Endodermal cell (in vitro differentiated cells): ENCODE measurements around the gene KIDINS220. TPM values are rescaled to one million over a fixed set of nuclear protein-coding genes. Genes with fewer than 3 reads are reported as not detected.

Experiments used
- DNase-seq: peaks from one replicate; pipeline ENCODE4 v3.0.0-alpha.2; 2017
- H3K27ac ChIP-seq: 2 replicates; pipeline ENCODE4 v1.5.1; 2013; ENCODE audit warnings: mild to moderate bottlenecking, low read depth, low read length, moderate library complexity
- H3K27me3 ChIP-seq: 2 replicates; pipeline ENCODE4 v1.6.1; 2013; ENCODE audit warnings: mild to moderate bottlenecking, low read length, moderate library complexity; ENCODE audit not compliant: insufficient read depth, control insufficient read depth, poor library complexity, severe bottlenecking
- H3K36me3 ChIP-seq: 2 replicates; pipeline ENCODE4 v1.7.0; 2013; ENCODE audit warnings: mild to moderate bottlenecking, low read length, moderate library complexity; ENCODE audit not compliant: control insufficient read depth, insufficient read depth
- H3K4me1 ChIP-seq: one replicate; pipeline ENCODE4 v1.7.0; 2013; ENCODE audit warnings: low read length; ENCODE audit not compliant: control insufficient read depth, insufficient read depth
- H3K4me3 ChIP-seq: 2 replicates; pipeline ENCODE4 v1.5.1; 2013; ENCODE audit warnings: mild to moderate bottlenecking, low read length, moderate library complexity
- H3K9ac ChIP-seq: 2 replicates; pipeline ENCODE4 v1.6.1; 2013; ENCODE audit warnings: mild to moderate bottlenecking, low read length, moderate library complexity; ENCODE audit not compliant: poor library complexity, severe bottlenecking; ENCODE audit errors: extremely low read depth
- H3K9me3 ChIP-seq: 2 replicates; pipeline ENCODE4 v1.6.1; 2013; ENCODE audit warnings: mild to moderate bottlenecking, low read length, moderate library complexity; ENCODE audit not compliant: control insufficient read depth
- H3K27ac Mint-ChIP-seq: 2 replicates; pipeline ENCODE4 v1.8.0; 2020; ENCODE audit warnings: mixed read lengths
- H3K27me3 Mint-ChIP-seq: 2 replicates; pipeline ENCODE4 v1.8.0; 2021; ENCODE audit warnings: mild to moderate bottlenecking, mixed read lengths; ENCODE audit not compliant: insufficient read depth
- H3K36me3 Mint-ChIP-seq: 2 replicates; pipeline ENCODE4 v1.8.0; 2020; ENCODE audit warnings: low read depth, mixed read lengths
- H3K4me1 Mint-ChIP-seq: 2 replicates; pipeline ENCODE4 v1.8.0; 2020; ENCODE audit warnings: mixed read lengths
- H3K4me3 Mint-ChIP-seq: 2 replicates; pipeline ENCODE4 v1.8.0; 2020; ENCODE audit warnings: mild to moderate bottlenecking, moderate library complexity, mixed read lengths
- H3K9me3 Mint-ChIP-seq: 2 replicates; pipeline ENCODE4 v1.8.0; 2020; ENCODE audit warnings: mild to moderate bottlenecking, mixed read lengths
- CTCF ChIP-seq: fragments of 200-600 bp; sonication (generic); conservative IDR thresholded peaks from 2 replicates; pipeline ENCODE4 v1.5.0; 2021; ENCODE audit warnings: antibody characterized with exemption, mild to moderate bottlenecking
- WGBS, 2 experiments: methylation state at CpG; one replicate each; pipeline versions ENCODE4 v1.1.5 to v1.1.7; 2013; ENCODE audit warnings: missing lambda C conversion rate in 2 of 2, mixed read lengths in 1 of 2; ENCODE audit not compliant: insufficient coverage in 1 of 2, insufficient read length in 1 of 2; 5-methylcytosine and 5-hydroxymethylcytosine counted together
- total RNA-seq, 2 donors: library from RNA; stranded (reverse); fragmentation: NEBNext Ultra II Directional in 1 of 2; extraction: Animal tissue kit (Norgen Biotek cat#: 25700) in 1 of 2; gene quantifications; 2 replicates in 1 of 2; 3 replicates in 1 of 2; pipeline ENCODE4 v1.2.1, GENCODE V29; 2021

The KIDINS220 gene
- total RNA-seq, 2 donors from 2014 or later, result 33.8 to 35.2 TPM

GRCh38 chr2:8767324-8767723 is 70.1 kb downstream of the KIDINS220 start:
- no peaks in the 10 kb centered on the region for H3K27me3 ChIP-seq
- no peaks in the 10 kb centered on the region for H3K27me3 Mint-ChIP-seq
- no peak overlapping the region for H3K9ac ChIP-seq
- no peaks in the 10 kb centered on the region for H3K9me3 ChIP-seq
- no peak for DNase-seq
- no peak overlapping the region for H3K4me3 ChIP-seq
- no peaks in the 10 kb centered on the region for H3K4me1 Mint-ChIP-seq
- H3K9me3 Mint-ChIP-seq, result no peaks in the 10 kb centered on the region
- H3K27ac Mint-ChIP-seq, result no peak overlapping the region
- WGBS, 2 experiments, result 90 to 98% methylated on average over 1 of the region's 1 CpG
- TF ChIP-seq CTCF, result no peak
- H3K36me3 Mint-ChIP-seq, result peaks cover 21% of the 10 kb centered on the region
- H3K36me3 ChIP-seq, result peaks cover 20% of the 10 kb centered on the region
- no peaks in the 10 kb centered on the region for H3K4me1 ChIP-seq
- no peak overlapping the region for H3K4me3 Mint-ChIP-seq
- no peak overlapping the region for H3K27ac ChIP-seq

- H3K27me3 ChIP-seq, result no peaks in the 10 kb centered on the region
- peaks cover 19% of the 10 kb centered on the region for H3K36me3 ChIP-seq
- H3K9me3 ChIP-seq, result peaks cover 3% of the 10 kb centered on the region
- no peak overlapping the region for H3K27ac ChIP-seq
- no peak overlapping the region for H3K4me3 Mint-ChIP-seq
- no peaks in the 10 kb centered on the region for H3K4me1 ChIP-seq
- DNase-seq, result no peak
- 82% methylated on average over 1 of the region's 1 CpG; no CpG with 5 or more reads in 1 of the 2 experiments for WGBS, 2 experiments
- no peak overlapping the region for H3K4me3 ChIP-seq
- H3K36me3 Mint-ChIP-seq, result peaks cover 29% of the 10 kb centered on the region
- no peaks in the 10 kb centered on the region for H3K27me3 Mint-ChIP-seq
- no peak overlapping the region for H3K9ac ChIP-seq
- peak; percentile 75 for TF ChIP-seq CTCF
- no peaks in the 10 kb centered on the region for H3K4me1 Mint-ChIP-seq
- no peak overlapping the region for H3K27ac Mint-ChIP-seq
- H3K9me3 Mint-ChIP-seq, result peaks cover 1% of the 10 kb centered on the region
Measured at GRCh38 chr2:8761529-8762164, 75.8 kb downstream of the KIDINS220 start.

- Histone ChIP-seq H3K9me3 (peaks cover 14% of the 10 kb centered on the region), H3K27ac (no peak overlapping the region), H3K4me1 (no peaks in the 10 kb centered on the region), H3K27me3 (no peaks in the 10 kb centered on the region), H3K9ac (no peak overlapping the region), H3K4me3 (no peak overlapping the region), H3K36me3 (peaks cover 34% of the 10 kb centered on the region)
- no peak for TF ChIP-seq CTCF
- H3K27me3 Mint-ChIP-seq, result no peaks in the 10 kb centered on the region
- H3K36me3 Mint-ChIP-seq, result peaks cover 33% of the 10 kb centered on the region
- no peaks in the 10 kb centered on the region for H3K4me1 Mint-ChIP-seq
- no peak overlapping the region for H3K27ac Mint-ChIP-seq
- no peak overlapping the region for H3K4me3 Mint-ChIP-seq
- 83 to 93% methylated on average over 2 to 5 of the region's 5 CpGs for WGBS, 2 experiments
- no peak for DNase-seq
- peaks cover 14% of the 10 kb centered on the region for H3K9me3 Mint-ChIP-seq
Measured at GRCh38 chr2:8756716-8757115, 80.7 kb downstream of the KIDINS220 start.
